Measurements from ENCODE around the gene OSBPL3.

OSBPL3 gene

DNA sequence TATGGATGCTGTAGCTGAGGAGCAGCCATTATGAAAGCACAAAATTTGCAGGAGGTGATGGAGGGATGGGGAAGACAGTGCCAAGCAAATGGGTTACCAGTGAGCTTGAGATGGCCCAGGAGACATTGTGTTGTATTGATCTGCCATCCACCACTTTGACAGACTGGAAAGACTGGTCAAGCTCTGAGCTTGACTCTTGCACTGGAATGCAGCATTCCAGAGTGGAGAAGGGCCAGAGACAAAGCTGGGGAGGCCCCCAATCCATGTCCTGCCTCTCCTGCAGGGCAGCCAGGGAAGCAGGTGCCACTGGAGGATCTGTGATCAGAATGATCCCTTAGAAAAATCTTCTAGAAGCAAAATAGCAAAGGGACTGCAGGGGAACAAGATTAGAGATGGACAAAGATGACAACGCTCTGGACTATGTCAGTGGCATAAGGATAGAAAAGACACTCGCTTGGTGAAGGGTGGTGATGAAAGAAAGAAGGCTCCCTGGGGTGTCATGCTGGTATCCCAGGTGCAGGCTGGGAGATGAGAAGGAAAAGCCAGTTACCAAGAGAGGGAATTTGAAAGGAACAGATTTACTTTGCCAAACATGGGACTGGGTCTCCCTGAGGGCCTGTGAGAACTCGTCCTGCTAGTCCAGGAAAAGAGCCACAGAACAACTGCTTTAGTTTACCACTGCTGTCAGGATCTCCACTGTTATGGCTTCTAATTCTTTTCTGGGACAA lies 227.7 kb downstream of the OSBPL3 start:
- DNase-seq, result no peak

DNA sequence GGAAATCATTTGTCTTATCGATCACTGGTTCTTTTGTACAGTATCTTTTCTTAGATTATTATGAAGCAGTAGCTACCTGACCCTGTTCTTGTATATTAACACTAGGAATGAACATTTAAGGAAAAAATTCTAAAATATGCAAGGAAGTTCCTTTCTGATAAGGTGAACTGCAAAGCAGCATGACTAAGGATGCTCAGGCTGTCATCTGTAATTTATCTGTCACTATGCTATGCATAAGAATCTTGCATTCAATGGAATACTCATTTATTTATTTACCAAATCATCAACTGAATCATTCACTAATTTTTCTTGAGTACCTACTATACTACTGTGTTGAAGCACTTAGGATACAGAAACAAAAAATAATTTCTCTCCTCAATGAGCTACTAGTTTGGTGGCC lies 228.5 kb downstream of the OSBPL3 start:
- DNase-seq, result no peak

DNA sequence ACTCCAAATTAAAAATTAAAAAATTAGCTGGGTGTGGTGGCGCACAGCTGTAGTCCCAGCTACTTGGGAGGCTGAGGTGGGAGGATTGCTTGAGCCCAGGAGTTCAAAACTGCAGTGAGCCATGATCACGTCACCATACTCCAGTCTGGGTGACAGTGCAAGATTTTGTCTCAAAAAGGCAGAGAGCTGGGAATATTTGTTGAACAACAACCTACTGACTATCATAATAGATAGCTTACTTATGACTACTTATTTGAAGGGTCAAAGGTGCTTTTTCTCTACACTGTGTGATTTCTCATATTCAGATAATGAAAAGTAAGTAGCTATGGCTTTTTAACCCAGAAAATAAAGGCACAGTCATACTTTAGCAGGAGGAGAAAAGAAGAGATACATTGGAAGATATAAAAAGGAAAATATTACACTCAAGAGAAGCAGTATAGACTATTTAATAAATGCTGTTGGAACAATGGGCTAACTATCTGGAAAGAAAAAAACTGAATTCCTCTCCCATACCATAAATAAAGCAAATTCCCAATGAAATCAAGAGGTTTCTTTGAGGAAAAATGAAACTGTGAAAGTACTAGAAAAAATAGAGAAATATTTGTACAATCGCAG lies 229.4 kb downstream of the OSBPL3 start:
- no peak for DNase-seq

DNA sequence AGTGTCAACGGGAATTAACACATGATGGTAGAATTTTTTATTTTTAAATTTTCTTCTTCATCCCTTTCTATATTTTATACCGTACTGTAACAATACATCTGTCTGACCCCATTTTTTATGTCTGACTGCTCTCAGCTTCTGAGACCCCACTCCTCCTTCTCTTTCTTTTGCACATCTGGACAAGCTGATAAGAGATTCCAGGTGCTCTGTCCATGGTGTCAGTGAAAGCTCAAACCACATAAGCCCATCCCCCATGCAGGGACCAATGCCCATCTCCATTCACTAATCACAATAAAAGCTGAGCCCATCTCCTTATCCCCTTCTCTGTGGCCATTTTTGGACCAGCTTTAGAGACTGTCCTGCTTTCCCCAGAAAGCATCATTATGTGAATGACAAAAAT lies 231.5 kb downstream of the OSBPL3 start:
- no peak for DNase-seq

Measured in hematopoietic multipotent progenitor cell treated with erythropoietin and hydrocortisone succinate and interleukin-3 and kit ligand, for 6 days (in vitro differentiated cells).